HFF-Myc (cell line): ENCODE results near the gene TSGA10.
"Not testable (repeated sequence)": the region's sequence is repeated elsewhere in the genome, so short reads cannot be mapped to it uniquely, and the experiment has no call there.

ENCODE experiments used
- DNase-seq: peaks from one replicate; pipeline ENCODE4 v3.0.0-alpha.2; 2011; ENCODE audit warnings: low read depth; ENCODE audit errors: extremely low read depth
- H3K4me3 ChIP-seq: replicated peaks from 2 replicates; pipeline ENCODE4 v1.5.1; 2011; ENCODE audit warnings: low read depth, mild to moderate bottlenecking, control low read depth, low read length
- TF ChIP-seq, protein P1 (sequence below): IDR thresholded peaks from 2 replicates; pipeline ENCODE4 v1.5.1; 2012; ENCODE audit warnings: mild to moderate bottlenecking, low read depth, low read length, control low read depth; ENCODE audit errors: missing control alignments

TSGA10 gene

DNA sequence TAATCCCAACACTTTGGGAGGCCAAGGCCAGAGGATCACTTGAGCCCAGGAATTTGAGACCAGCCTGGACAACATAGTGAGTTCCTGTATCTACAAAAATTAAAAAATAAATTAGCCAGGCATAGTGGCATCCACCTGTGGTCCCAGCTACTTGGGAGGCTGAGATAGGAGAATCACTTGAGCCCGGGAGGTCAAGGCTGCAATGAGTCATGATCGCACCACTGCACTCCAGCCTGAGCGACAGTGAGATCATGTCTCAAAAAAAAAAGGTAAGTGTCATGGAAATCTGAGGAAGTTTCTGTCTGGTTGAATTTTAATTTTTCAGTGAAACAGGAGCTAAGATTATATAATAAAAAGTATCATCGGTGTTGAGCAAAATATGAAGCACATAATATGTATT is 15.7 kb downstream of the TSGA10 start:
- TF ChIP-seq, protein P1, sequence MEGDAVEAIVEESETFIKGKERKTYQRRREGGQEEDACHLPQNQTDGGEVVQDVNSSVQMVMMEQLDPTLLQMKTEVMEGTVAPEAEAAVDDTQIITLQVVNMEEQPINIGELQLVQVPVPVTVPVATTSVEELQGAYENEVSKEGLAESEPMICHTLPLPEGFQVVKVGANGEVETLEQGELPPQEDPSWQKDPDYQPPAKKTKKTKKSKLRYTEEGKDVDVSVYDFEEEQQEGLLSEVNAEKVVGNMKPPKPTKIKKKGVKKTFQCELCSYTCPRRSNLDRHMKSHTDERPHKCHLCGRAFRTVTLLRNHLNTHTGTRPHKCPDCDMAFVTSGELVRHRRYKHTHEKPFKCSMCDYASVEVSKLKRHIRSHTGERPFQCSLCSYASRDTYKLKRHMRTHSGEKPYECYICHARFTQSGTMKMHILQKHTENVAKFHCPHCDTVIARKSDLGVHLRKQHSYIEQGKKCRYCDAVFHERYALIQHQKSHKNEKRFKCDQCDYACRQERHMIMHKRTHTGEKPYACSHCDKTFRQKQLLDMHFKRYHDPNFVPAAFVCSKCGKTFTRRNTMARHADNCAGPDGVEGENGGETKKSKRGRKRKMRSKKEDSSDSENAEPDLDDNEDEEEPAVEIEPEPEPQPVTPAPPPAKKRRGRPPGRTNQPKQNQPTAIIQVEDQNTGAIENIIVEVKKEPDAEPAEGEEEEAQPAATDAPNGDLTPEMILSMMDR, result no peak
- H3K4me3 ChIP-seq, result no peak overlapping the region
- DNase-seq, result no peak

GRCh38 chr2:99135044-99135556 is 19.6 kb downstream of the TSGA10 start:
- H3K4me3 ChIP-seq, DNase-seq: not testable (repeated sequence)

GRCh38 chr2:99127981-99128380 is 26.8 kb downstream of the TSGA10 start:
- TF ChIP-seq, protein P1, result no peak
- H3K4me3 ChIP-seq, result no peak overlapping the region
- DNase-seq, result no peak

GRCh38 chr2:99112617-99113016 is 42.1 kb downstream of the TSGA10 start:
- DNase-seq, result no peak
- H3K4me3 ChIP-seq, result no peak overlapping the region
- TF ChIP-seq, protein P1, result no peak

- no peak overlapping the region for H3K4me3 ChIP-seq
- no peak for DNase-seq
- TF ChIP-seq, protein P1, result no peak
Observed at GRCh38 chr2:99111945-99112344, 42.8 kb downstream of the TSGA10 start.

DNA sequence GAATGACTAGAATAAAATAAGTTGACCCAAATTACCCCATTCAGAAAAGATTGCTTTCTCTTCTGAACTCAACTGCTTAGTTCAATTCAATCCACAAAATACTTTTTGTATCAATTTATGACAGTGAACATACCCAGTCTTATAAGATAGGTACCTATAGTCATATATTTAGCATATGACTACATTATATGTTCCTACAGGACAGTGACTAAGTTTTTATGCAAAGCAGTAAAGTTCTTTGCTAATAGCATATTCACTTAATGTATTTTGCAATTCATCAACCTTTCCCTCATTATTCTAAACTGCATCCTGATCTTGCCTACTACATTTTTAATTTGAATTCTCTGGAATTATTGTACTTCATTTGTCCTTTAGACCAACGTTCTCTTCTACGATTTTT is 43.5 kb downstream of the TSGA10 start:
- no peak overlapping the region for H3K4me3 ChIP-seq
- TF ChIP-seq, protein P1, result no peak
- DNase-seq, result no peak

GRCh38 chr2:99106913-99107312 is 47.8 kb downstream of the TSGA10 start:
- TF ChIP-seq, protein P1, result no peak
- H3K4me3 ChIP-seq, result no peak overlapping the region
- DNase-seq, result no peak
